Activated CD8-positive, alpha-beta T cell treated with anti-CD3 and anti-CD28 coated beads for 36 hours (primary cell): ENCODE data around the gene CDY2B. TPM values are rescaled to one million over a fixed set of nuclear protein-coding genes. Genes with fewer than 3 reads are reported as not detected.
"Not testable (repeated sequence)": the region's sequence is repeated elsewhere in the genome, so short reads cannot be mapped to it uniquely, and the experiment has no call there.

ENCODE experiments used
- ATAC-seq: fragments of 200-7000 bp; cut with Tn5 transposase; one replicate; pipeline ENCODE4 v1.10.0; 2021; ENCODE audit warnings: mild to moderate bottlenecking, moderate library complexity
- CTCF ChIA-PET: fragments of 350-600 bp; sonication (Branson Sonifier 250); formaldehyde crosslinking; loops from one replicate; lab custom pipeline; 2021; ENCODE audit warnings: antibody characterized with exemption; lab: Charles Lee
- POLR2A ChIA-PET: fragments of 350-600 bp; sonication (Branson Sonifier 250); formaldehyde crosslinking; loops from one replicate; lab custom pipeline; 2021; ENCODE audit warnings: antibody characterized with exemption; lab: Charles Lee
- DNase-seq: peaks from one replicate; pipeline ENCODE4 v3.0.0-alpha.2; 2020
- H3K27ac Mint-ChIP-seq: one replicate; pipeline ENCODE4 v1.8.0; 2021; ENCODE audit warnings: mild to moderate bottlenecking, mixed read lengths
- H3K27me3 Mint-ChIP-seq: one replicate; pipeline ENCODE4 v1.8.0; 2021; ENCODE audit warnings: mixed read lengths
- H3K36me3 Mint-ChIP-seq: one replicate; pipeline ENCODE4 v1.8.0; 2021; ENCODE audit warnings: low read depth, mixed read lengths
- H3K4me1 Mint-ChIP-seq: one replicate; pipeline ENCODE4 v1.8.0; 2021; ENCODE audit warnings: low read depth, mixed read lengths
- H3K4me3 Mint-ChIP-seq: one replicate; pipeline ENCODE4 v1.8.0; 2021; ENCODE audit warnings: mild to moderate bottlenecking, moderate library complexity, mixed read lengths
- H3K9me3 Mint-ChIP-seq: one replicate; pipeline ENCODE4 v1.8.0; 2021; ENCODE audit warnings: mixed read lengths
- intact Hi-C: fragments of 100-400 bp; cut with micrococcal nuclease; formaldehyde crosslinking; loops from one replicate; pipeline ENCODE4 v1.10.0; 2022
- total RNA-seq, 2 experiments: library from RNA; stranded (reverse); gene quantifications; one replicate each; pipeline ENCODE4 v1.2.3, GENCODE V29; 2021

Gene CDY2B
- total RNA-seq, 2 experiments from 2014 or later, result not detected

GRCh38 chrY:17856508-17856907, 23.5 kb downstream of the CDY2B start:
- H3K9me3 Mint-ChIP-seq, ATAC-seq, H3K36me3 Mint-ChIP-seq, CTCF ChIA-PET, DNase-seq, intact Hi-C loops, H3K27me3 Mint-ChIP-seq, H3K27ac Mint-ChIP-seq, H3K4me1 Mint-ChIP-seq, POLR2A ChIA-PET, H3K4me3 Mint-ChIP-seq: not testable (repeated sequence)

DNA sequence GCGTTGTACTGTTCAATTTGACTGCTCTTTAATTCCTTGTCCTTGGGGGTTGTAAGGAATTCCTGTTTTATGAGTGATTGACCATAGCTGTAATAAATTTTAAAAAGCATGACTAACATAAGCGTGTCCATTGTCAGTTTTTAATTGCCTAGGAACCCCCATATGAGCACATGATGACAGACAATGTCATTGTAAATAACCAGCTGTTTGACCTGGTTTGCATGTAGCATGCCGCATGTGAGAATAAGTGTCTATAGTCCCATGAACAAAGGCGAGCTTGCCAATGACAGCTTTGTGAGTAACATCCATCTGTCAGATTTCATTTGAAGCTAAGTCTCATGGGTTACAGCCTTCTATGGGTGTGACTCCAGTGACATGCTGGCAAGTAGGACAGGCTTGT, 30.9 kb downstream of the CDY2B start:
- DNase-seq, CTCF ChIA-PET, H3K9me3 Mint-ChIP-seq, H3K27me3 Mint-ChIP-seq, intact Hi-C loops, POLR2A ChIA-PET, H3K4me1 Mint-ChIP-seq, ATAC-seq, H3K36me3 Mint-ChIP-seq, H3K27ac Mint-ChIP-seq, H3K4me3 Mint-ChIP-seq: not testable (repeated sequence)

DNA sequence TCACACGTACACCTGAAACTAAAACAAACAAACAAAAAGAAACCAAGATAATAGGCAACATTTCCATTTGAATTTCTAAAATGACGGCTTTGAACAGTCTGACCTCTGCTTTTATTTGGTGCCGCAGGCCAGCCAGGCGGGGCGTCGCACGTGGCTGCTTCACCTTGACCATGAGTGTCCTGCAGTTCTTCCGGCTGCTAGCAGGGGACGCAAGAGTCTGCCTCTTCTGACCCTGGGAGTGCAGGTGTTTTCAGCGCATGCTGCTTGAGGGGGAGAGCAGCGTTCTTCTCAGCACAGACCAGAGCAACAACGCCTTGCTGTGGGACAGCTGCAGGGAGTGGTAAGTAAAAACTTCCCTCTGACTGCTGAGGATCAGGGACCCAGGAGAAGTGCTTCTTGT, 47.9 kb downstream of the CDY2B start:
- intact Hi-C loops, POLR2A ChIA-PET, H3K4me3 Mint-ChIP-seq, H3K36me3 Mint-ChIP-seq, H3K4me1 Mint-ChIP-seq, H3K27ac Mint-ChIP-seq, CTCF ChIA-PET, DNase-seq, H3K27me3 Mint-ChIP-seq, H3K9me3 Mint-ChIP-seq, ATAC-seq: not testable (repeated sequence)

Other genes starting within 250 kb of the CDY2B start
- not detected for gene CDY2A, start 145.6 kb upstream of the CDY2B start, total RNA-seq